ENCODE data around the gene SCN8A. TPM values are rescaled to one million over a fixed set of nuclear protein-coding genes. Genes with fewer than 3 reads are reported as not detected.
"Not testable (repeated sequence)": the region's sequence is repeated elsewhere in the genome, so short reads cannot be mapped to it uniquely, and the experiment has no call there.

Gene SCN8A
- 10 to 100 TPM in 6 of 8 experiments, 1 to 10 TPM in 2; 4.5 to 35.3 (median 14.4) TPM for total RNA-seq

GRCh38 chr12:51591016-51591901, at the start of gene SCN8A:
Gene SCN8A (plus strand): TSS chr12:51591233. CDS start chr12:51662818, 71,585 bp downstream.
- 0% methylated on average over 1 to 7 of the region's 91 CpGs; no CpG with 5 or more reads in 7 of the 10 experiments for WGBS, 10 experiments
- ATAC-seq (replicated peaks in 6 of 8): peak; percentile 73 to 85 (median 80)
- peaks cover 10 to 18% of the 10 kb centered on the region in 2 donors for H3K4me1 ChIP-seq (replicated peaks in 1 of 2)
- in situ Hi-C loops (cut with MboI; ENCODE audit: low pct_unique_long_range_greater_than_20kb in 2 of 9, low sequenced_read_pairs in 9 of 9, unreplicated experiment in 9 of 9): no loop called here
- H3K27ac ChIP-seq: peak within 1 kb of the TSS; percentile 78 to 82
- peak within 1 kb of the TSS; percentile 63 to 98 (median 84) for H3K4me3 ChIP-seq

DNA sequence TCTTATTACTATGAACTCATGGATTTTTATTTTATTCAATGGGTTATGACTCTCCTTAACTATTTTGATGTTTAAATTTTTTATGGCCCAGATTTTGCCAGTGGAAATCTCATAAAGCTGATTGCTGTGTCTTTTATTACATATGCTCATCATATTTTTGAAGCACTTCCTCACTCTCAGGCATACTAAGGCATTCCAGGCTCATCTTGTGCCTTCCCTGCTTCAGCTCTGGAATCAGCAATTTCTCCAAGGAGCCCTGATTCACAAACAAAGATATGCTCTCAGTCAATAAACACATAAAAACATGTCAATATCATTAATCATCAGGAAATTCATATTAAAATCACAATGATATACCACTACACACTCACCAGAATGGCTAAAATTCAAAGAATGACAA, 44.9 kb upstream of the SCN8A start:
- no peak overlapping the region for H3K27ac ChIP-seq
- H3K4me1 ChIP-seq (replicated peaks in 1 of 2): no peaks in the 10 kb centered on the region
- no peak overlapping the region for H3K4me3 ChIP-seq
- no peak for ATAC-seq (replicated peaks in 6 of 8)
- in situ Hi-C loops (cut with MboI; ENCODE audit: low pct_unique_long_range_greater_than_20kb in 2 of 9, low sequenced_read_pairs in 9 of 9, unreplicated experiment in 9 of 9): loop anchor here in 2 of 9 experiments (25.0 kb wide), 2 partner anchors 134 to 266 kb away; partner anchors contain the start of gene SLC4A8 (in 1 of the 2)

DNA sequence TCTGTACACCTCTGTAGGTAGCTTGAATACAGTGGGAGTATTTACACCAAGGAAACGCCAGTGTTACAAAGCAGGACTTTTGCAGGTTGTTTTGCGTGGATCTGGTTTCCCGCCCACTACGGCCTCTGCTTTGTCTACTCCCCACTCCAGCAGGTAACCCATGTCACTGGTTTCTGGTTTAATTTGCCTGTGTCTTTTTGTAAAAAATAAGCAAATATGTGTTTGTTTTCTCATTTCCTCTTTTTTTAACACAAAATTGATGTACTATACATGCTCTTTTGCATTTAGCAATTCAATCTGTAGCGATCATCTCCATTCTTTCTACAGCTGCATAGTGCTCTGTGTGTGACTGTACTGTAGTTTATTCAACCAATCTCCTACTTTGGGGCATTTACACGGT, 43.4 kb upstream of the SCN8A start:
- in situ Hi-C loops (cut with MboI; ENCODE audit: low pct_unique_long_range_greater_than_20kb in 2 of 9, low sequenced_read_pairs in 9 of 9, unreplicated experiment in 9 of 9): loop anchor here in 2 of 9 experiments (25.0 kb wide), 2 partner anchors 135 to 265 kb away; partner anchors contain the start of gene SLC4A8 (in 1 of the 2)
- 58 to 100% (median 89%) methylated on average over 2 to 6 of the region's 6 CpGs for WGBS, 10 experiments
- Histone ChIP-seq H3K4me3 (no peak overlapping the region), H3K4me1 (replicated peaks in 1 of 2) (no peaks in the 10 kb centered on the region), H3K27ac (no peak overlapping the region)
- ATAC-seq (replicated peaks in 6 of 8): no peak

DNA sequence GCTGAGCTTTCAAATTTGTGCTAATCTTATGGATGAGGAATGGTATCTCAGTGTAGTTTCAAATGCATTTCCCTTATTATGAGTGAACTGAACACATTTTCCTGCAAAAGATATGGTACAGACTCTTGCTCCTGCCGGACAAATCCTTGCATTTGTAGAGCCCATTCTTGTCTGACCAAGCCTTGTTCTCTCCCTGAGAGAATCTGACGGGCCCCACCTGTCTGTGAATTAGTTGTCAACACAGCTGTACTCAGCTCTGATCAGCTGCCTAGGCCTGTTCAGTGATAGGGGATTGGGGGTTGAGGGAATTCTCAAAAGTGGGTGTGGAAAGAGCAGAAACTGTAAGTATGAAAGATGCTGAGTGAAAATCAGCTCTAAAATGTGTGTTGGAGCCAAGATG, 42.8 kb upstream of the SCN8A start:
- H3K4me3 ChIP-seq: no peak overlapping the region
- in situ Hi-C loops (cut with MboI; ENCODE audit: low pct_unique_long_range_greater_than_20kb in 2 of 9, low sequenced_read_pairs in 9 of 9, unreplicated experiment in 9 of 9): loop anchor here in 2 of 9 experiments (25.0 kb wide), 2 partner anchors 136 to 264 kb away; partner anchors contain the start of gene SLC4A8 (in 1 of the 2)
- H3K4me1 ChIP-seq (replicated peaks in 1 of 2): no peaks in the 10 kb centered on the region
- ATAC-seq (replicated peaks in 6 of 8): no peak
- H3K27ac ChIP-seq: no peak overlapping the region
- 60 to 100% (median 94%) methylated on average over 1 to 2 of the region's 2 CpGs; no CpG with 5 or more reads in 4 of the 10 experiments for WGBS, 10 experiments

DNA sequence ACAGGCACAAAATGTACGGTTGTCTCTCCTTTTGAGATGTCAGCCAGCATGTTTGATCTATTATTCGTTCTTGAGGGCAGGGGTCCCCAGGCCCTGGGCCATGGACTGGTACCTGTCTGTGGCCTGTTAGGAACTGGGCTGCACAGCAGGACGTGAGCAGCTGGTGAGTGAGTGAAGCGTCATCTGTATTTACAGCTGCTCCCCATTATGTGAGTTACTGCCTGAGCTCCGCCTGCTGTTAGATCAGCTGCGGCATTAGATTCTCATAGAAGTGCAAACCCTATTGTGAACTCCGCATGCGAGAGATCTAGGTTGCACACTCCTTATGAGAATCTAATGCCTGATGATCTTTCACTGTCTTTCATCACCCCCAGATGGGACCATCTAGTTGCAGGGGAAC, 41.4 kb upstream of the SCN8A start:
- in situ Hi-C loops (cut with MboI; ENCODE audit: low pct_unique_long_range_greater_than_20kb in 2 of 9, low sequenced_read_pairs in 9 of 9, unreplicated experiment in 9 of 9): loop anchor here in 2 of 9 experiments (25.0 kb wide), 2 partner anchors 137 to 263 kb away; partner anchors contain the start of gene SLC4A8 (in 1 of the 2)
- ATAC-seq (replicated peaks in 6 of 8): peak in 2 of 8 experiments; percentile 68 to 88
- H3K4me1 ChIP-seq (replicated peaks in 1 of 2): no peaks in the 10 kb centered on the region
- H3K27ac ChIP-seq: no peak overlapping the region
- WGBS, 10 experiments: 0 to 83% (median 67%) methylated on average over 1 to 6 of the region's 8 CpGs; no CpG with 5 or more reads in 1 of the 10 experiments
- H3K4me3 ChIP-seq: no peak overlapping the region

DNA sequence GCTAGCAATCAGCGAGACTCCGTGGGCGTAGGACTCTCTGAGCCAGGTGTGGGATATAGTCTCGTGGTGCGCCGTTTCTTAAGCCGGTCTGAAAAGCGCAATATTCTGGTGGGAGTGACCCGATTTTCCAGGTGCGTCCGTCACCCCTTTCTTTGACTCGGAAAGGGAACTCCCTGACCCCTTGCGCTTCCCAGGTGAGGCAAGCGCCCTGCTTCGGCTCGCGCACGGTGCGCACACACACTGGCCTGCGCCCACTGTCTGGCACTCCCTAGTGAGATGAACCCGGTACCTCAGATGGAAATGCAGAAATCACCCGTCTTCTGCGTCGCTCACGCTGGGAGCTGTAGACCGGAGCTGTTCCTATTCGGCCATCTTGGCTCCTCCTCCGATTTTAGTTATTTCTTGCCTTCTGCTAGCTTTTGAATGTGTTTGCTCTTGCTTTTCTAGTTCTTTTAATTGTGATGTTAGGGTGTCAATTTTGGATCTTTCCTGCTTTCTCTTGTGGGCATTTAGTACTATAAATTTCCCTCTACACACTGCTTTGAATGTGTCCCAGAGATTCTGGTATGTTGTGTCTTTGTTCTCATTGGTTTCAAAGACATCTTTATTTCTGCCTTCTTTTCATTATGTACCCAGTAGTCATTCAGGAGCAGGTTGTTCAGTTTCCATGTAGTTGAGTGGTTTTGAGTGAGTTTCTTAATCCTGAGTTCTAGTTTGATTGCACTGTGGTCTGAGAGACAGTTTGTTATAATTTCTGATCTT, 22.6 kb upstream of the SCN8A start:
- no CpG with 5 or more reads among the region's 28 CpGs for WGBS, 10 experiments
- H3K4me3 ChIP-seq: peak overlapping the region in 1 of 5 donors; percentile 20
- H3K4me1 ChIP-seq (replicated peaks in 1 of 2); ATAC-seq (replicated peaks in 6 of 8); in situ Hi-C loops (cut with MboI; ENCODE audit: low pct_unique_long_range_greater_than_20kb in 2 of 9, low sequenced_read_pairs in 9 of 9, unreplicated experiment in 9 of 9); H3K27ac ChIP-seq: not testable (repeated sequence)

DNA sequence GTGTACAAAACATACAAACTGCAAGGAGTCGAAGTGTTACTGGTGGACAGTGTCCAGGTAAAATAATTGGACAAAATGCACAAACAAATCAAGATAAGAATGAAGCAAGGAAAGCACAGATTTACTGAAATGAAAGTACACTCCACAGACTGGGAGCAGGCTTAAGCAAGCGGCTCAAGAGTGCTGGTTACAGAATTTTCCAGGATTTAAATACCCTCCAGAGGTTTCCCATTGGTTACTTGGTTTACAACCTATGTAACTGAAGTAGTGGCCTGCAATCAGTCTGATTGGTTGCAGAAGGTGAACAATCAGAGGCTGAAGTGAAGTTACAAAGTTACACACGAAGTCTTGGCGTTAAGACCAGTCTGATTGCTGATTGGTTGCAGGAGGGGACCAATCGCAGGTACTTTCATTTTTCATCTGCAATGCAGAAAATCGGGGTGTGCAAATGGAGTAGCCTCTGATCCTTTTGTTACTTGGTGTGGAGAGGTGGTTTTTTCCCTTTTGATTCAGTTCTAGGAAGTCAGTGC, 11.6 kb upstream of the SCN8A start:
- H3K4me1 ChIP-seq (replicated peaks in 1 of 2): no peaks in the 10 kb centered on the region
- WGBS, 10 experiments: 50 to 92% (median 79%) methylated on average over 1 to 6 of the region's 6 CpGs
- no peak for ATAC-seq (replicated peaks in 6 of 8)
- no peak overlapping the region for H3K27ac ChIP-seq
- in situ Hi-C loops (cut with MboI; ENCODE audit: low pct_unique_long_range_greater_than_20kb in 2 of 9, low sequenced_read_pairs in 9 of 9, unreplicated experiment in 9 of 9): no loop called here
- no peak overlapping the region for H3K4me3 ChIP-seq

GRCh38 chr12:51589060-51589459, 2.0 kb upstream of the SCN8A start:
- Histone ChIP-seq H3K4me3 (no peak overlapping the region), H3K4me1 (replicated peaks in 1 of 2) (peaks cover 10 to 18% of the 10 kb centered on the region in 2 donors), H3K27ac (no peak overlapping the region)
- in situ Hi-C loops (cut with MboI; ENCODE audit: low pct_unique_long_range_greater_than_20kb in 2 of 9, low sequenced_read_pairs in 9 of 9, unreplicated experiment in 9 of 9): no loop called here
- WGBS, 10 experiments: 60 to 91% (median 83%) methylated on average over 2 to 5 of the region's 5 CpGs; no CpG with 5 or more reads in 1 of the 10 experiments
- ATAC-seq (replicated peaks in 6 of 8): no peak

DNA sequence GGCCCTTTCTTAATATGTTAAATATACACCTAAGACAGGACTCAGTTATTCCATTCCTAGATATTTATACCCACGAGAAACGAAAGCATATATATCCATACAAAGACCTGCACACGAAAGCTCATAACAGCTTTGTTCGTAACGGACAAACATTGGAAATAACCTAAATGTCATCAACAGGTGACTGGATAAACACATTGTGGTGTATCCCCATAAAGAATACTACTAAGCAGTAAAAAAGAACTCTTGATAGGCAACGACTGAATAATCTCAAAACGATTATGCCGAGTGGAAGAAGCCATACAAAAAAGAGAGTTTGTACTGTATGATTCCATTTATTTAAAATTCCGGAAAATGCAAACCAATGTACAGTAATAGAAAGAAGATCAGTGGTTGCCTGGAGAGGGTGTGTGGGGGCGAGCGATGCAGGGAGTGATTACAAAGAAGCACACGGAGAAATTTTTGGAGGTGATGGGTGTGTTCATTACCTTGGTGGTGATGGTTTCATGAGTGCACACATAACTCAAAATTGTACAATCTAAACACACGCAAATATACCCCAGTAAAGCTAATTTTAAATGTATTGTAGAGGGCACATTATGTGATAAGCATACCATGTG, 1.4 kb upstream of the SCN8A start:
- Histone ChIP-seq H3K27ac (no peak overlapping the region), H3K4me3 (peak overlapping the region in 2 of 5 donors; percentile 84 to 95), H3K4me1 (replicated peaks in 1 of 2) (peaks cover 10 to 18% of the 10 kb centered on the region in 2 donors)
- ATAC-seq (replicated peaks in 6 of 8): no peak
- in situ Hi-C loops (cut with MboI; ENCODE audit: low pct_unique_long_range_greater_than_20kb in 2 of 9, low sequenced_read_pairs in 9 of 9, unreplicated experiment in 9 of 9): no loop called here
- 70 to 100% (median 93%) methylated on average over 1 to 13 of the region's 13 CpGs for WGBS, 10 experiments

GRCh38 chr12:51590347-51591015, 552 bp upstream of the SCN8A start:
- peak; percentile 84 to 91 (median 90) for ATAC-seq (replicated peaks in 6 of 8)
- in situ Hi-C loops (cut with MboI; ENCODE audit: low pct_unique_long_range_greater_than_20kb in 2 of 9, low sequenced_read_pairs in 9 of 9, unreplicated experiment in 9 of 9): no loop called here
- peak overlapping the region in 1 of 2 donors; percentile 82 for H3K27ac ChIP-seq
- H3K4me1 ChIP-seq (replicated peaks in 1 of 2): peaks cover 10 to 18% of the 10 kb centered on the region in 2 donors
- 0 to 30% (median 2%) methylated on average over 1 to 11 of the region's 67 CpGs; no CpG with 5 or more reads in 3 of the 10 experiments for WGBS, 10 experiments
- peak overlapping the region; percentile 63 to 98 (median 84) for H3K4me3 ChIP-seq

DNA sequence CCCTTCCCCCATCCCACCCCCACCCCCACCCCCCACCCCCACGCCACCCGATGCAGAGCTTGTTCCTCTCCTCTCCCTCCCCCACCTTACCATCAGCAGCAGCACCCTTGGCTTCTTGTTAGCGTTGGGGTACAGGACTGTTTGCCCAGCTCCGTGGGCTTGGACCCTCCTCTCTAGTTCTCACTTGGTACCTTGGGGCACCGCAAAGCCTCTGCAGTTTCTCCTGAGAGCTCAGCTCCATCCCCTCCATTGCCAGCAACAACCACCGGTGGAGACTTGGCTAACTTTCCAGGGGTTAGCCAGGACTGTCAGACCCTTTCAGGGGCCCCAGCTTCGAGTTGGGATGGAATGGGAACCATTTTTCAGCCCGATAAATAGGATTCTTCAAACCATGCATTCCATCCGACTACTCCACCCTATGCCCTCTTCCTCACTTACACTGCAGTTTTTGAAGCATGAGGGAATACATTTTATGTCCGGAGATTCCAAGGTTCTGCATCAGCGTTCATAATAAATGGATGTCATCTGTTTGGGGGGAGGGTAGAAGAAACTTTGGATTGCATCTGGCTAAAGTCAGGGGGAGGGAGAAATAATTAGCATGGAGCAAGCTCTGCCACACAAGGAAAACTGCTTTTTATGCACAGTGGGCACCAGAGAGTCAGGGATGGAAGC, 1.1 kb downstream of the SCN8A start:
- Histone ChIP-seq H3K27ac (no peak overlapping the region), H3K4me1 (replicated peaks in 1 of 2) (peaks cover 10 to 18% of the 10 kb centered on the region in 2 donors), H3K4me3 (peak overlapping the region; percentile 63 to 98 (median 84))
- 0 to 18% (median 0%) methylated on average over 2 to 6 of the region's 11 CpGs; no CpG with 5 or more reads in 4 of the 10 experiments for WGBS, 10 experiments
- ATAC-seq (replicated peaks in 6 of 8): peak in 1 of 8 experiments; percentile 14
- in situ Hi-C loops (cut with MboI; ENCODE audit: low pct_unique_long_range_greater_than_20kb in 2 of 9, low sequenced_read_pairs in 9 of 9, unreplicated experiment in 9 of 9): no loop called here
